ENCODE measurements around the gene SLC17A1. TPM values are rescaled to one million over a fixed set of nuclear protein-coding genes. Genes with fewer than 3 reads are reported as not detected.

The SLC17A1 gene
- total and polyA plus RNA-seq, 4 donors, result 3.9 to 25.8 (median 11.4) TPM

DNA sequence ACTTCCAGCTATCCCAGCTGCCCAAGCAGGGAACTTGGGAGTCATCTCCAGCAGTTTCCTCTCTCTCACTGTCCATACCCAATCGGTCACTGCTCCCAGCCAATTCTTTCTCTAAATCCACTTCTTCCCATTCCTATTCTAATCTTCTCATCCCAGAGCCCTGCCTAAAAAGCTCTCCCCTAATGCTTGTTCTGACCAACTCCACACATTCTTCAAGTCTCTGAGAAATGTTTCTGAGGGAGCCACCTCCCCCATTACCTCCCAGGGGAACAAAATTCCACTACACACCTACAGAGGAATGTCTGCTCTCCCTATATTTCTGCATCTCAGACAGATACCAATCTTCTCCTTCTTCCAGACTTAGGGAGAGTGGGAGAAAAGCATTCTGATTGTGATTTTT lies 63.3 kb downstream of the SLC17A1 start:
- no peak overlapping the region for H3K4me3 ChIP-seq (ENCODE audit: low read depth in 1 of 3, low read length in 3 of 3)
- H3K36me3 ChIP-seq (ENCODE audit: control insufficient read depth in 4 of 4, insufficient read depth in 3 of 4, low read depth in 1 of 4, low read length in 3 of 4), result peaks cover 5 to 46% (median 25%) of the 10 kb centered on the region in 4 donors
- H3K27ac ChIP-seq (ENCODE audit: low read depth in 1 of 2, low read length in 2 of 2), result no peak overlapping the region
- no peak for DNase-seq (ENCODE audit: low spot score)
- H3K27me3 ChIP-seq (ENCODE audit: control insufficient read depth in 4 of 4, insufficient read depth in 4 of 4, low read length in 3 of 4), result no peaks in the 10 kb centered on the region
- TF ChIP-seq GABPA (IDR thresholded peaks at IDR 0.05 in 1 of 2, conservative IDR thresholded peaks at IDR 0.05 in 1 of 2) (no peak), JUND (IDR thresholded peaks at IDR 0.05) (no peak), TAF1 (conservative IDR thresholded peaks at IDR 0.05) (no peak), SP1 (IDR thresholded peaks at IDR 0.05) (no peak), FOXA1 (IDR thresholded peaks at IDR 0.05) (no peak), FOXA2 (IDR thresholded peaks at IDR 0.05) (no peak), RAD21 (IDR thresholded peaks at IDR 0.05) (no peak), NR2F2 (IDR thresholded peaks at IDR 0.05) (no peak), RXRA (IDR thresholded peaks at IDR 0.05) (no peak)
- TF ChIP-seq, protein P1, sequence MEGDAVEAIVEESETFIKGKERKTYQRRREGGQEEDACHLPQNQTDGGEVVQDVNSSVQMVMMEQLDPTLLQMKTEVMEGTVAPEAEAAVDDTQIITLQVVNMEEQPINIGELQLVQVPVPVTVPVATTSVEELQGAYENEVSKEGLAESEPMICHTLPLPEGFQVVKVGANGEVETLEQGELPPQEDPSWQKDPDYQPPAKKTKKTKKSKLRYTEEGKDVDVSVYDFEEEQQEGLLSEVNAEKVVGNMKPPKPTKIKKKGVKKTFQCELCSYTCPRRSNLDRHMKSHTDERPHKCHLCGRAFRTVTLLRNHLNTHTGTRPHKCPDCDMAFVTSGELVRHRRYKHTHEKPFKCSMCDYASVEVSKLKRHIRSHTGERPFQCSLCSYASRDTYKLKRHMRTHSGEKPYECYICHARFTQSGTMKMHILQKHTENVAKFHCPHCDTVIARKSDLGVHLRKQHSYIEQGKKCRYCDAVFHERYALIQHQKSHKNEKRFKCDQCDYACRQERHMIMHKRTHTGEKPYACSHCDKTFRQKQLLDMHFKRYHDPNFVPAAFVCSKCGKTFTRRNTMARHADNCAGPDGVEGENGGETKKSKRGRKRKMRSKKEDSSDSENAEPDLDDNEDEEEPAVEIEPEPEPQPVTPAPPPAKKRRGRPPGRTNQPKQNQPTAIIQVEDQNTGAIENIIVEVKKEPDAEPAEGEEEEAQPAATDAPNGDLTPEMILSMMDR (IDR thresholded peaks at IDR 0.05; ENCODE audit: low read depth, low read length, missing input control), result no peak
- TF ChIP-seq, protein P2, sequence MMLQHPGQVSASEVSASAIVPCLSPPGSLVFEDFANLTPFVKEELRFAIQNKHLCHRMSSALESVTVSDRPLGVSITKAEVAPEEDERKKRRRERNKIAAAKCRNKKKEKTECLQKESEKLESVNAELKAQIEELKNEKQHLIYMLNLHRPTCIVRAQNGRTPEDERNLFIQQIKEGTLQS (IDR thresholded peaks at IDR 0.05), result no peak
- no peaks in the 10 kb centered on the region for H3K9me3 ChIP-seq (ENCODE audit: control insufficient read depth in 4 of 4, low read length in 3 of 4)
- H3K4me1 ChIP-seq (ENCODE audit: control insufficient read depth in 4 of 4, insufficient read depth in 4 of 4, low read length in 3 of 4), result no peaks in the 10 kb centered on the region
- 85% methylated on average over 1 of the region's 1 CpG for WGBS
- no peak overlapping the region for H3K9ac ChIP-seq (ENCODE audit: low read depth in 1 of 2, low read length in 2 of 2)

DNA sequence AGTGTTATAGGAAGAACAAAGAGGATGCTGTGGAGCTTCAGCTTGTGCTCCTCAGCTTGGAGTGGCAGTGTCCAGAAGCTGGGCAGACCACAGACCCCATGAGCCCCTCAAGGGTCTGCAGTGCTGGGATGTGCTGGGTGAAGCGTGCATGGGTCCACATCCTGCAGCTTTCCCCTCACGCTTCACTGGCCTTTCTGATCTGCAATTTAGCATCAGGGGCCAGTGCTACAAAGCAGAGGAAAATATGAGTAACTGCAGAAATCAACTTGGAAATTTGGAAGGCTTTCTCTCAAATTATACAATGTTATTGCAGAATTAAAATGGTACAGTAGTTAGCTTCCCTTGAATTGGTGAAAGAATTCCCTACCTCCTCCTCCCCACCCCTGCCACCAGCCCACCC lies 67.2 kb downstream of the SLC17A1 start:
- Histone ChIP-seq H3K9me3 (ENCODE audit: control insufficient read depth in 4 of 4, low read length in 3 of 4) (no peaks in the 10 kb centered on the region), H3K9ac (ENCODE audit: low read depth in 1 of 2, low read length in 2 of 2) (no peak overlapping the region), H3K27ac (ENCODE audit: low read depth in 1 of 2, low read length in 2 of 2) (no peak overlapping the region), H3K36me3 (ENCODE audit: control insufficient read depth in 4 of 4, insufficient read depth in 3 of 4, low read depth in 1 of 4, low read length in 3 of 4) (peaks cover 5 to 38% (median 19%) of the 10 kb centered on the region in 4 donors), H3K4me1 (ENCODE audit: control insufficient read depth in 4 of 4, insufficient read depth in 4 of 4, low read length in 3 of 4) (peaks cover 0 to 2% (median 0%) of the 10 kb centered on the region in 4 donors), H3K4me3 (ENCODE audit: low read depth in 1 of 3, low read length in 3 of 3) (no peak overlapping the region), H3K27me3 (ENCODE audit: control insufficient read depth in 4 of 4, insufficient read depth in 4 of 4, low read length in 3 of 4) (no peaks in the 10 kb centered on the region)
- 95% methylated on average over 2 of the region's 2 CpGs for WGBS
- no peak for DNase-seq (ENCODE audit: low spot score)
- TF ChIP-seq RAD21 (IDR thresholded peaks at IDR 0.05) (no peak), EGR1 (IDR thresholded peaks at IDR 0.05; ENCODE audit: low read depth in 2 of 2) (no peak), SP1 (IDR thresholded peaks at IDR 0.05) (no peak), GABPA (IDR thresholded peaks at IDR 0.05 in 1 of 2, conservative IDR thresholded peaks at IDR 0.05 in 1 of 2) (no peak), RXRA (IDR thresholded peaks at IDR 0.05) (no peak), JUND (IDR thresholded peaks at IDR 0.05) (no peak), FOXA1 (IDR thresholded peaks at IDR 0.05) (no peak)

DNA sequence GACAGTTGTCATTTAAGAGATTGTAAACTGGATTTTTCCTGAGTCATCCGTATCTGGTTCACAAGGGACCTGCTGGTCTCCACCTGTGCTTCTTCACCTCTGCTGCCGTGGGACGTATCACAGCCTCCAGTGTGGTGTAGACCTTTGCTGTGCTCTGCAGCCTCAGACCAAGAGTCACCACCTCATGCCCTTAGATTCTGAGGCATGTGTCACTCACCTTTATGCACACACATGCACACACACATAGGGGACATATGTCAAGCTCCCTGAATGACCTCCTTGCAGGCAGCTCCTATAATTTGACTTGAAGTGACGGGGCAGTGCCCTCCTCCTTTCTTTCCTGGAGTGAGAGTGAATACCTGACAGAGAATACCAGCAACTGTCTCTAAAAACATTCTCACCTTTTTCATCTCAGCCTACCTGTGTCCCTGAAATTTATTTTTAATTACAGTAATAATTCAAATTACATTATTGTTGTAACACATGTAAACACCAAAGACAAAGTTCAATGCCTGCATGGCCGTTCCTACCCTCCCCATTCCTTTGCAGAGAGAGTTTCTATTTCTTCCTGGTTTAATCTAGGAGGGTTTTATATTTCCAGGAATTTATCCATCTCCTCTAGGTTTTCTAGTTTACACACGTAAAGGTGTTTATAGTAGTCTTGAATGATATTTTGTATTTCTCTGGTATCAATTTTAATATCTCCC lies 73.8 kb downstream of the SLC17A1 start:
- H3K27me3 ChIP-seq (ENCODE audit: control insufficient read depth in 4 of 4, insufficient read depth in 4 of 4, low read length in 3 of 4), result no peaks in the 10 kb centered on the region
- peak overlapping the region; percentile 1 to 83 for H3K27ac ChIP-seq (ENCODE audit: low read depth in 1 of 2, low read length in 2 of 2)
- H3K4me1 ChIP-seq (ENCODE audit: control insufficient read depth in 4 of 4, insufficient read depth in 4 of 4, low read length in 3 of 4), result peaks cover 6 to 39% (median 27%) of the 10 kb centered on the region in 4 donors
- peaks cover 0 to 12% (median 5%) of the 10 kb centered on the region in 4 donors for H3K36me3 ChIP-seq (ENCODE audit: control insufficient read depth in 4 of 4, insufficient read depth in 3 of 4, low read depth in 1 of 4, low read length in 3 of 4)
- no peak overlapping the region for H3K9ac ChIP-seq (ENCODE audit: low read depth in 1 of 2, low read length in 2 of 2)
- DNase-seq (ENCODE audit: low spot score), result no peak
- H3K4me3 ChIP-seq (ENCODE audit: low read depth in 1 of 3, low read length in 3 of 3), result peak overlapping the region in 1 of 3 donors; percentile 45
- TF ChIP-seq JUND (IDR thresholded peaks at IDR 0.05) (no peak), RXRA (IDR thresholded peaks at IDR 0.05) (peak; percentile 67 to 78)
- WGBS, result 30% methylated on average over 6 of the region's 6 CpGs
- H3K9me3 ChIP-seq (ENCODE audit: control insufficient read depth in 4 of 4, low read length in 3 of 4), result no peaks in the 10 kb centered on the region

Measured in liver (tissue), 9 donors.